Choroid plexus epithelial cell (primary cell): Measurements from ENCODE around the gene GTF2A2.
"Not testable (repeated sequence)": the region's sequence is repeated elsewhere in the genome, so short reads cannot be mapped to it uniquely, and the experiment has no call there.

Source experiments
- DNase-seq: peaks from one replicate; pipeline ENCODE4 v3.0.0-alpha.2; 2010; ENCODE audit warnings: low read depth
- H3K4me3 ChIP-seq: 2 replicates; pipeline ENCODE4 v1.5.1; 2011; ENCODE audit warnings: low read depth, mild to moderate bottlenecking, control low read depth, low read length, moderate library complexity
- CTCF ChIP-seq: conservative IDR thresholded peaks from 2 replicates; pipeline ENCODE4 v1.5.1; 2011; ENCODE audit warnings: low read depth, mild to moderate bottlenecking, control low read depth, inconsistent platforms, low read length, moderate library complexity

Gene GTF2A2

GRCh38 chr15:59649603-59650002 is 7.7 kb downstream of the GTF2A2 start:
- TF ChIP-seq CTCF = no peak
- H3K4me3 ChIP-seq = no peak overlapping the region
- peak; percentile 18 for DNase-seq

- no peak for DNase-seq
- TF ChIP-seq CTCF = no peak
- H3K4me3 ChIP-seq = no peak overlapping the region
Measured at GRCh38 chr15:59647085-59647484, 10.2 kb downstream of the GTF2A2 start.

- H3K4me3 ChIP-seq = no peak overlapping the region
- no peak for TF ChIP-seq CTCF
- DNase-seq = no peak
Measured at GRCh38 chr15:59646277-59646676, 11.0 kb downstream of the GTF2A2 start.

- DNase-seq = not testable (repeated sequence)
Measured at GRCh38 chr15:59645812-59646211, 11.5 kb downstream of the GTF2A2 start.

GRCh38 chr15:59644756-59645155 is 12.6 kb downstream of the GTF2A2 start:
- no peak overlapping the region for H3K4me3 ChIP-seq
- TF ChIP-seq CTCF = no peak
- peak; percentile 12 for DNase-seq

More at GRCh38 chr15:59645812-59646211, 11.5 kb downstream of the GTF2A2 start:
- H3K4me3 ChIP-seq = not testable (repeated sequence)

GRCh38 chr15:59642351-59642750 is 15.0 kb downstream of the GTF2A2 start:
- no peak overlapping the region for H3K4me3 ChIP-seq
- DNase-seq = peak; percentile 26
- TF ChIP-seq CTCF = no peak

- not testable (repeated sequence) for H3K4me3 ChIP-seq
- peak; percentile 13 for DNase-seq
- TF ChIP-seq CTCF = peak; percentile 33
Measured at GRCh38 chr15:59637507-59637906, 19.8 kb downstream of the GTF2A2 start.

- no peak for DNase-seq
- TF ChIP-seq CTCF = no peak
- H3K4me3 ChIP-seq = no peak overlapping the region
Measured at GRCh38 chr15:59636184-59636583, 21.1 kb downstream of the GTF2A2 start.
